ENCODE data around the gene WBP1L. TPM values are rescaled to one million over a fixed set of nuclear protein-coding genes. Genes with fewer than 3 reads are reported as not detected.
"Not testable (repeated sequence)": the region's sequence is repeated elsewhere in the genome, so short reads cannot be mapped to it uniquely, and the experiment has no call there.

The WBP1L gene
- polyA plus RNA-seq, 5 donors = 37.6 to 46.4 (median 40.9) TPM

GRCh38 chr10:102757323-102757722, 13.6 kb downstream of the WBP1L start:
- no peak for DNase-seq

DNA sequence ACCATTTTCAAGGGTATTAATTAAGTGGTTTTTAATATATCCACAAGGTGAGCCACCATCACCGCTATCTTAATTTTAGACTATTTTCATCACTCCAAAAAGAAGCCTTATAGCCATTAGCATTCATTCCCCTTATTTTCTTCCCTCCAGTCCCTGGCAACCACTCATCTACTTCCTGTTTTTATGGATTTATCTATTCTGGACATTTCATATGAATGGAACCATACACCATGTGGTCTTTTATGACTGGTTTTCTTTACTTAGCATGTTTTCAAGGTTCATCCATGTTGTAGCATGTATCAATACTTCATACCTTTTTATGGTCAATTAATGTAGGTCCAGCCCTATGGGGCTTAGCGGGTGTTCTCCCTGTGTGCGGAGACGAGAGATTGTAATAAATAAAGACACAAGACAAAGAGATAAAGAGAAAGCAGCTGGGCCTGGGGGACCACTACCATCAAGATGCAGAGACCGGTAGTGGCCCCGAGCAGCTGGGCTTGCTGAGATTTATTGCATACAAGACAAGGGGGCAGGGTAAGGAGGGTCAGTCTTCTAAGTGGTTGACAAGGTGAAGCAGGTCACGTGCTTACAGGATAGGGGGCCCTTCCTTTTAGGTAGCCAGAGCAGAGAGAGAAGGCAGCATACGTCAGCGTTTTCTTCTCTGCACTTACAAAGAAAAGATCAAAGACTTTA, 14.6 kb downstream of the WBP1L start:
- no peak for DNase-seq

DNA sequence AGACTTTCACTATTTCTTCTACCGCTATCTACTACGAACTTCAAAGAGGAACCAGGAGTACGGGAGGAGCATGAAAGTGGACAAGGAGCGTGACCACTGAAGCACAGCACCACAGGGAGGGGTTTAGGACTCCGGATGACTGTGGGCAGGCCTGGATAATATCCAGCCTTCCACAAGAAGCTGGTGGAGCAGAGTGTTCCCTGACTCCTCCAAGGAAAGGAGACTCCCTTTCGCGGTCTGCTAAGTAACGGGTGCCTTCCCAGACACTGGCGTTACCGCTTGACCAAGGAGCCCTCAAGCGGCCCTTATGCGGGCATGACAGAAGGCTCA, 15.2 kb downstream of the WBP1L start:
- DNase-seq = not testable (repeated sequence)

- DNase-seq = no peak
These were observed 15.9 kb downstream of the WBP1L start for GRCh38 chr10:102759497-102760210.

GRCh38 chr10:102761981-102762380, 18.2 kb downstream of the WBP1L start:
- no peak for DNase-seq

- DNase-seq = no peak
These were observed 18.8 kb downstream of the WBP1L start for GRCh38 chr10:102762401-102763015.

GRCh38 chr10:102763037-102763607, 19.4 kb downstream of the WBP1L start:
- DNase-seq = no peak

GRCh38 chr10:102764470-102765161, 20.9 kb downstream of the WBP1L start:
- DNase-seq = no peak

DNA sequence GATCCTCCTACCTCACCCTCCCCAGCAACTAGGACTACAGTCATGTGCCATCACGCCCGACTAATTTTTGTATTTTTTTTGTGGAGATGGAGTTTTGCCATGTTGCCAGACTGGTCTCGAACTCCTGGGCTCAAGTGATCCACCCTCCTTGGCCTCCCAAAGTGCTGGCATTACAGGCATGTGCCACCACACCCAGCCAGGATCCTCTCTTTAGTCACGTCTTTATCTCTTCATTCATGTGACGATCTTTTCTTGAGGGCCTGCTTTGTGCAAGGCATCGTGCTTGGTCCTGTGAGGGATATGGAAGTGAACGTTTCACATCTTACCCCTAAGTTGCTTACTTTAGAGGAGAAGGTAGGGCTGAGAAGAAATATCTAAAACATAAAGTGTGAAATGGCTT, 21.6 kb downstream of the WBP1L start:
- no peak for DNase-seq

DNA sequence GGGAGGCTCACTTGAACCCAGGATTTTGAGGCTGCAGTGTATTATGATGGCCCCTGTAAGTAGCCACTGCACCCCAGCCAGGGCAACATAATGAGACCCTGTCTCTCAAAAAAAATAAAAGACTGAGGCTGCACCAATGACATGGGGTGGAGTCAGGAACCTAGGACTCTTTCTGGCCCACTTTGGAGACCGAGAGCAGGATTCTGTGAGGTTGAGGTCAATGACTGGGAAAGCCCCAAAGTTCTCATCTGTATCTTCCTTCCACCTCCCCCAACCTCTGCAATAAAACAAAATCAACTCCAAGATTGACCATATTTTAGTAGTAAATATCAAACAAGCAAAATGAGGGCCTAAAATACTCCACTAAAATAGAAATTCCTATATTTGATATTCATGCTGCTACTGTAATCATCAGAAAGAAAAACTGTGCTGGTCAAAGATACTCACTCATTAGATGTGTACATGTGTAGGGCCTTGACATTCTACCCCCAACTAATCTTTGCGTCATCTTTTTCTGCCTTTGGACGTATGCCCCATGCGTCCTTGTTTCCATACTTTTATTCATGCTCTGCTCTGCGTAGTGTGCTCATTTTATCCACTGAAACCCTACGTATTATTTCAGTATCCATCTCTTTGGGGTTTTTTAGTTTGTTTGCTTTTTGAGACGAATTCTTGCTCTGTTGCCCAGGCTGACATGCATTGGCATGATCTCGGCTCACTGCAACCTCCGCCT, 23.8 kb downstream of the WBP1L start:
- DNase-seq = no peak

DNA sequence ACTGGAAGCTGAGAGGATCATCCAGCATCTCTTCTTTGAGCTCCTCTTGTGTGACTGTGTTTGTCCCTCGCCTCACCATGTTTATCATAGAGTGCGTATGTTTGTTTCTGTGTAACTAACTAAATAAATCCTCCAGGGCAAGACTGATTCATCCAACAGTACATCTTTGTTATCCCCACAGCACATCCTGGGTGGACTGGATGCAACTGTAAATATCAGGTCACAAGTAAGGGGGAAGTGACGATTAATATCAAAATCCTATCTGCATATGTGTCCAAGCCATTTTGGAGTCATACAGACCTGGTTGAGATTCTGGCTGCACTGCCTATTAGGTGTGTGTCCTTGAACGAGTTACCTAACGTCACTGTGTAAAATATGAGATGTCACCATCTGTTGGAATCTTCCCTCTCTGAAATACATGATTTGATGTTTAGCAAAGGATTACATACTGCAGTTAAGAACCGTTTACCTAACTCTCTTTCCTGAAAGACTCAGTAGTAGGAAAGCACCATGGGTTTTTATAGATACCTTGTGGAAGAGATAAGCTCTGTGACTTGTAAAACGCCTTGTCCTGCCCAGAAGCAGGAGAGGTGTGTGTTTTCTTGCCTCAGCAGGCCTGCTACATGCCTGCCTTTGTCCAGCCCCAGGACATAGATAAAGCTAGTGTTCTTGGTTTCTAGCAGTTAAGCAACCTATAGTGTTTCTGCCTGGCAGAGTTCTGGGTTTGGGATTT, 25.8 kb downstream of the WBP1L start:
- no peak for DNase-seq

- no peak for DNase-seq
These were observed 26.3 kb downstream of the WBP1L start for GRCh38 chr10:102770108-102770482.

DNA sequence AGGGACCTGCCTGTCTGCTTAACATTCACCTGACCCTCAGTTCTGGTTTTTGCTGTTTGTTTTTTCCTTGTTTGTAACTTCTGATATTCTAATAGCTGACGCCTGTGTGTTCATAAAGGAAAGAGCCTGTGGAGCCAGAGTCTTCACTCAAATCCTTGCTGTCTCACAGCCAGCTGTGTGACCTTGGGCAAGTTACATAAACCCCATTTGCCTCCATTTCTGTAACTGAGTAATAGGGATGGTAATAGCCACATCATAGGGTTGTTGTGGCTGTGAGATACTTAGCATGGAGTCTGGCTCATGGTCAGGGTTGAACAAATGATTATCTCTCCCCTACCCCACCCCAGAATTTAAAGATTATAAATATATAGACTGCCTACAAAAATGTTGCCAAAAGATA, 27.0 kb downstream of the WBP1L start:
- no peak for DNase-seq

DNA sequence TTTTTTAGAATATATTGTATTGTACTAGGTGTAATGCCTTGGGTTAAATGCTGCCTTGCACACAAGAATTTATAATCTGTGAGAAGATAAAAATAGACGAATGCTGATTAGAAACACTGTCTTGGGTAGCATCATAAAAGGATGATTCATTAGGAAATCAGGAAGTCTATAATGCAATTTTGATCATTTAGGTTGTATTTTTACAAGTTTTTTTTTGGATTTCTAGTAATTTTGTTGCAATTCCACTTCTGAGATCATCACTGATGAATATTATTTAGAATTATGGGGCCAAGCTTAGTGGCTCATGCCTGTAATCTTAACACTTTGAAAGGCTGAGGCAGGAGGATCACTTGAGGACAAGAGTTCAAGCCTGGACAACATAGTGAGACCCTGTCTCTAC, 29.6 kb downstream of the WBP1L start:
- DNase-seq = no peak

- no peak for DNase-seq
These were observed 30.2 kb downstream of the WBP1L start for GRCh38 chr10:102773986-102774385.

- no peak for DNase-seq
These were observed 31.6 kb downstream of the WBP1L start for GRCh38 chr10:102775201-102775934.

DNA sequence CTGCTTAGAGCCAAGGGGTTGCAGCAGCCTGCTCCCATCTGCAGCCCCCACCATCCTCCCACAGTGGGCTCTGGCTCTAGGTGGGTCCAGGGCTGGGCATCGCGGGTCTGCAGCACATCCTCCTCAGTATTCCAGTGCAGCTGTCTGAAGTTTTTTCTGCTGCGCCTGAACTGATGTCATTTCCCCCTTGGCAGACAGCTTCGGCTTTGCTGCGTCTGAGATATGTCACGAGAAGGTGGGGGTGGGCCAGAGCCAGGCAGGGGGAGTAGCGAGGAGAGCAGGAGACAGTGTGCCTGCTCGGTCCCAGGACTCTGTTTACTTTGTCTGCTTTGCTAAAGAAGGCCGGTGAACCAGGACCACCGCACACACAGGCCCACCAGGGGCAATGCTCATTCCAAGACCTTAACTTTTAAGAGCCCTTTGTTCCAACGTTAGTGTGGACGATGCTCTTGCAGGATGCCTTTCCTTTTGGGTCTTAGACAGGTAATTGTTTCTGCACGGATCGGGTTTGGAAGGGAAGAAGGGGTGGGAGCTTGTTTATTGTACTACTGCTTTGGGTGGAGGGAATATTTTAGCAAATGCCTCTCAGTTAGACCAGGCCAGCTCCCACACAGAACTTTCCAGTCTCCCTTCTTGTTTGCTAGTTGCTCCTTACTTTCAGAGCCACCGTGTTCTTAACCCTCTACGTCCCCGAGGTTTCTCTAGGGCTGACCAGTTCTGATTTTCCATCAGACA, 32.4 kb downstream of the WBP1L start:
- DNase-seq = peak; percentile 85 to 89

GRCh38 chr10:102776779-102777456, 33.2 kb downstream of the WBP1L start:
- DNase-seq = peak; percentile 89 to 91
